GM12892 (cell line): ENCODE measurements around the gene NFU1.

Source experiments
- POLR2A ChIP-seq: IDR thresholded peaks from 2 replicates; pipeline ENCODE4 v1.6.1; 2011; ENCODE audit warnings: low read depth, low read length, control low read depth
- POLR2AphosphoS5 ChIP-seq: IDR thresholded peaks from 2 replicates; pipeline ENCODE4 v1.6.1; 2011; ENCODE audit warnings: low read depth, low read length, control low read depth
- TAF1 ChIP-seq: IDR thresholded peaks from 2 replicates; pipeline ENCODE4 v1.6.1; 2011; ENCODE audit warnings: low read depth, mild to moderate bottlenecking, control low read depth, low read length, borderline replicate concordance

GRCh38 chr2:69375494-69376353, 61.5 kb downstream of the NFU1 start:
- TF ChIP-seq POLR2AphosphoS5 (no peak), POLR2A (no peak), TAF1 (no peak)
